HG03565 (cell line): ENCODE results near the gene SERINC3.
"Not testable (repeated sequence)": the region's sequence is repeated elsewhere in the genome, so short reads cannot be mapped to it uniquely, and the experiment has no call there.

Experiments
- ATAC-seq: cut with Tn5 transposase; IDR thresholded peaks from one replicate; pipeline ENCODE4 v1.9.1; 2021; ENCODE audit warnings: mild to moderate bottlenecking, moderate library complexity; ENCODE audit not compliant: unreplicated experiment

Gene SERINC3

DNA sequence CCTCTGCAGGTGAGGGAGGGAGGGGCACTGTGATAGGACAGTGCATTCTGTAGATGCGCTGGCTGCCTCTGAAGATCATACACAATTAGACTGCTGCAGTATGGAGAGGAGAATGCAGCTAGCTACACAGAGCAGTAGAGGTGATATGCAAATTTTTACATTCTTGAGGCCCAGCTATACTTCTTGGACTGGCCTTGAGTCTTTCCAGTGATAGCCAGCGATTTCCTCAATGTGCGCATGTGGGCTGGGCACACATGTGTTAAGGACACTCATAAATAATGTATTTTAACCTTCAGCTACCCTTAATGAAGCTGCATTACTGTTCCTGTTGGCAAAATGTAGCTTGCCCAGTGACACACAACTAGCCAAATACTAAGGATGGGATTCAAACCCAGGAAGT is 27.2 kb downstream of the SERINC3 start:
- no peak for ATAC-seq

DNA sequence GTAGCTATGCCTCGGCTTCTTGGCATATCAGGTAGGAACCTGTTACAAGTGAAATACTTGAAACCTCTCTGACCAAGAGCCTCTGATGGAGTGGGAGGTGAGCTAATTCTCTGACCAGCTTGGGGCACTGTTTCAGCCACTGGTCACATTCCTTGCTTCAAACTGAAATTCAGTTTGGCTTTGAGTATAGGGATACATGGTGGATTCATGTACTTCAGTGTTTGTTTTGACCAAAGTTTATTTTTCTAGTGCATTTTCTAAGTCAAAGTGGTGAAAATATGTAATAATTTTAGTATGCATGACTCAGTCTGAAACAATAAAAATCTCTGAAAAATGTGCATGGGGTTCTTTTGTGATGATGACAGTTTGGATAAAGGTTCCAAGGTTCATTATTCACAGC is 27.6 kb downstream of the SERINC3 start:
- ATAC-seq, result no peak

DNA sequence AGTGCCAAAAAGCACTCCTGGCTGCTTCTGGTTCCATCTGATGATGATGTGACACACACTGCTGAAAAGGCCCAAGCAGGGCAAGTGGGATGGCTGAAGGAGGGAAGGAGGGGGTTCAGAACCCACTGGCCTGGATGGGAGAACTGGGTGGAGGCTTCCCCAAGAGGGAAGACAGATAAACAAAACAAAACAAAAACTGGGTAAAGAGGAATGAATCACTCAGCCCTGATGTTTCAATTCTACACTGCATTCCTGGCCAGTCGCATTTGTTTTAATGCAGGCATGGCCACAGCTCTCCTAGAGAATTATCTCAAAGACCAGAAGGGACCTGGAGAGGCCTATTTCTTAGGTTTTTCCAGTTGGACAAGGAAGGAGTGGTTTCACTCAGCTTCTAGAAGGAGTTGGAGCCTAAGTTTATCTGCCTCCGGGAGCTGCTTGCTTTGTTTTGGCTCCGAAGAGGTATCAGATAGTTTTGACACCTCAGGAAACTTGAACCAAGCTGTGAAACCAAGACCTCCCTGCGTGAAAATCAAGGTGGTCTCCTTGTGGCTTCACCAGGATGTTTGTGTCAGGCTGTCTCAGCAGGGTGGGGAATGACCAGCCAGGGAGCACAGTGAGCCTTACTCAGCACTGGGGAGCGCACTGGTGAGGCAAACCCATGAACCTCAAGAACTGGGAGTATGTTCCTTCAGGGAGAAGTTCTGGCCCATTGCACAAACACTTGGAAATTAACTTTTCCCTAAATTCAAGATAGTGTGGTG is 30.1 kb downstream of the SERINC3 start:
- no peak for ATAC-seq

DNA sequence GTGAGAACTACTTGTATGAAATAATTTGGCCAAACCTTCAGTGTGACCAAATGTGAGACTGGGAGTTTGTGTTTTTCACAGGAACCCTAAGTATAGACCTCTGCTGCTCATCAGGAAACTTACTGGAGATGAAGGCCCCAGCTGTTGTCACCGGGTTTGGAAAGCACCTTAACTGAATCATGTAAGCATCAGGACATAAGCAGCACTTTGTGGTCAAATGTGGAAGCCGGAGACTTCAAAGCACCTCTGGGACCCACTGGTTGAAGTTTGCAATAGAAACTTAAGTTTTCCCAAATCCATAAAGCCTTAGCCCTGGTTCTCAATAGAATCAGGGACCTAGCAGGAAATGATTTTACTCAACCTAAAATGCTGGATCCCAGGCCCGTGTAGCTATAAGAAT is 31.9 kb downstream of the SERINC3 start:
- ATAC-seq, result no peak

DNA sequence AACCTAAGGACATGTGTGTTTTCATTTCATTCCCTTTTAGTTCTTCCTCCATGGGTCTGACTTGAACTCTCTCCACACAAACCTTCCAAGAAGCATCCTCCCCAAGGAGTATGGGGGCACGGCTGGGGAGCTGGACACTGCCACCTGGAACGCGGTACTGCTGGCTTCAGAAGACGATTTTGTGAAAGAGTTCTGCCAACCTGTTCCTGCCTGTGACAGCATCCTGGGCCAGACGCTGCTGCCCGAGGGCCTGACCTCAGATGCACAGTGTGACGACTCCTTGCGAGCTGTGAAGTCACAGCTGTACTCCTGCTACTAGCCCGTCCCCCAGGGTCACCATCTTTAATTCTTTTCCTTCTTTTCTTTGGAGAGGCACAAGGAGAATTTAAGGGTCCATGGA is 32.6 kb downstream of the SERINC3 start:
- ATAC-seq, result no peak

DNA sequence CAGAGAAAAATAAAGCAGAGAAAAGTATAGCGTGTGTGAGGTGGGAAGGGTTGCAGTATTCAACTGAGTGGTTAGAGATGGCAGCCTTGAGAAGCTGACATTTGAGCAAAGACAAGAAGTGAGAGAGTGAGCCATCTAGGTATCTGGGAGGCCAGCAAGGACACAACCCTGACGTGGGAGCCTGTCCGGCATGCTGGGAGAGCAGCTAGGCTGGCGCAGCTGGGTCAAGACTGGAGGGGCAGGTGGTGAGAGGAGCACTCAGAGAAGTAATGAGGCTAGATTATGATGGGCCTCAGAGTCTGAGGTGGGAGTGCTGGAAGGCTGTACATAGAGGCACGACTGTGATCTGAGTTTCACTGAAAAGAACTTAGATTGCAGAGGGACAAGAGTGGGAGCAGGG is 33.3 kb downstream of the SERINC3 start:
- no peak for ATAC-seq

DNA sequence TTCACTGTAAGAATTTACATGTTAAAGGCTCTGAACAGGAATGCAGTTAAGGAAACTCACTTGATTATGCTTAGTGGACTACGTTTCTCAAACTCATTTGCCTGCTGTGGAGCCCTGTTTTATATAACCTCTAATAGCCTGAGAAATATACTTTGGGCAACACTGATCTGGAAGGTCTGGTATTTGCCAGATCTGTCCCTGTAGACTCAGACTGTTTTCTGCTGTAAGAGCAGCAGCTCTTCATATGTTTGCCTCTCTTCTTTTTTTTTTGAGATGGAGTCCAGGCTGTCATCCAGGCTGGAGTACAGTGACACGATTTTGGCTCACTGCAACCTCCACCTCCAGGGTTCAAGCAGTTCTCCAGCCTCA is 36.1 kb downstream of the SERINC3 start:
- no peak for ATAC-seq

DNA sequence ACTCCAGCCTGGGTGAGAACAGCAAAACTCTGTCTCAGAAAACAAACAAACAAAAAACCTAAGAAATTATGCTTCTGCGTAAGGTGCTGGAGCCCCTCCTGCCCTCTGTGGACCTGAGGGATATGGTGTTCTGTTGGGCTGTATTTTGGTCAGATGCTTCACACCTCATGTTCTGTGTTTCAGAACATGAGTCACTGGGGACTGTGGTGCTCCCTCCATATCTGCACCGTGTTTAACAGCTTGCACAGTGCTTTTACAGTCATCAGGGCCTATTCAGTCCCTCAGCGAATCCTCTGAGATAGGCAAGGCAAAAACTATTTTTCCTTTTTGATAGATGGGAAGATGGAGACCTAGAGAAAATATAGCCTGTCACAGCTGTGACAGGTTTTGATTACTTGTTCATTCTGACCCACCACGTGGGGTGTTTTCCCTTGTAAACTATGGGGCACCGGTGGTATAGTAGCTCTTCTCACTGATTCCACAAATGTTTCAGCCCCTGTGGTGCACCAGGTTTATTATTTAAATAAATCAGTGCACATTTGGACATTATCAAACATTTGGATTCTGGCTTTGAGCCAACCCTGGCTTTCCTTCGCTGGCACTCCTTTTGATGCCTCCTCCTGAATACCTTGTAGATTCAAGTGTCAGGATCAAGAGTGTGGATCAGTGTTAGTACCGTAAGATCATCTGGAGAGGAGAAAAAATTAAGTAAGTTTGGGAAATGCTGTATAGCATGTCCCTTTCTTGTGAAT is 36.6 kb downstream of the SERINC3 start:
- no peak for ATAC-seq

DNA sequence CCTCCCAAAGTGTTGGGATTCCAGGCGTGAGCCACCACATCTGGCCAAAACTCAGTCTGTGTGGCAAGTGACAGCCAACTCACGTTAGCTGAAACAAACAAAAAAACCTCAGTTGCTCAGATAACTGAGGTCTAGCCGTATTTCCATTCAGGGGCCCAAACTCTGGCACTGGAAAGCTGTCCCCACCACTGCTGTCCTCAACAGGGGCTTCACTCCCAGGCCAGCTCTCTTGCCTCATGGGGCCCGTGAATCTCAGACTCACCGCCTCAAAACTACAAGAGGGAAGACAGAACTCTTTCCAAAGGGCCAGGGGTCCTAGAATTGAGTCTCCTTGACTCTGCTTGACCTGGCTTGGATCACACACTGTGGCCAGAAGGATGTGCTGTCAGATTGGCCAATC is 38.8 kb downstream of the SERINC3 start:
- ATAC-seq, result no peak

DNA sequence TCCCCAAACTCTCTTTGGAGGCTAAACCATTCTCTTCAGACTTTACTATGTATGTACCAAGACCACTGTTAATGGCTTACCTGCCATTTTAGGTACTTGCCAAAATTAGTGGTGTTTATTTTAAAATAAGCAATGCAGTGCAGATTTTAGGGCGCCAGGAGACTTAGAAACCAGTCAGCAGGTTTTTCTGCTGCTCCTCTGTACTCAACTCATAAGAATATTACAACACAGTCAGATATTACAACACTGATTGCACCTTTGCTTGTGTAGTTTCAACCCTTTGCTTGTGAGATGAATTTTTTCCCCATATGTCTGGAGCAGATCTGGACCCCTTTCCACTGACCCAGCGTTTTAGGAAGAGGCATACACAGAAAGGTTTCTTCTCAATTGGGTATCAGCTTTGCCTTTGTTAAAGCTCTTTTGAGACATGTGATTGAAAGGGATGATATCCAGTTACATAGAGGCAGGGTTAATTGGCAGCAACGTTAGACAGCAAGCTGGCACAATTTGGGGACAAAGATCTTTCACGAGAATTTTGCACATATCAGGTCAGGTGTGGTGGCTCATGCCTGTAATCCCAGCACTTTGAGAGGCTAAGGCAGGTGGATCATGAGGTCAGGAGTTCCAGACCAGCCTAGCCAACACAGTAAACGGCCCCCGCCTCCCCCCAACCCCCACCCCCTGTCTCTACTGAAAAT is 40.0 kb downstream of the SERINC3 start:
- ATAC-seq, result no peak

DNA sequence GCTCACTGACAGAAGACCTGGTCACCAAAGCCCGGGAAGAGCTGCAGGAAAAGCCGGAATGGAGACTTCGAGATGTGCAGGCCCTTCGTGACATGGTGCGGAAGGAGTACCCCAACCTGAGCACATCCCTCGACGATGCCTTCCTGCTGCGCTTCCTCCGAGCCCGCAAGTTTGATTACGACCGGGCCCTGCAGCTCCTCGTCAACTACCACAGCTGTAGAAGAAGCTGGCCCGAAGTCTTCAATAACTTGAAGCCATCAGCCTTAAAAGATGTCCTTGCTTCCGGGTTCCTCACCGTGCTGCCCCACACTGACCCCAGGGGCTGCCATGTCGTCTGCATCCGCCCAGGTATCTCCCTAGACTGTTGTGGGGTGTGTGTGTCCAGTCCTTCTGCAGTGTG is 41.8 kb downstream of the SERINC3 start:
- no peak for ATAC-seq

DNA sequence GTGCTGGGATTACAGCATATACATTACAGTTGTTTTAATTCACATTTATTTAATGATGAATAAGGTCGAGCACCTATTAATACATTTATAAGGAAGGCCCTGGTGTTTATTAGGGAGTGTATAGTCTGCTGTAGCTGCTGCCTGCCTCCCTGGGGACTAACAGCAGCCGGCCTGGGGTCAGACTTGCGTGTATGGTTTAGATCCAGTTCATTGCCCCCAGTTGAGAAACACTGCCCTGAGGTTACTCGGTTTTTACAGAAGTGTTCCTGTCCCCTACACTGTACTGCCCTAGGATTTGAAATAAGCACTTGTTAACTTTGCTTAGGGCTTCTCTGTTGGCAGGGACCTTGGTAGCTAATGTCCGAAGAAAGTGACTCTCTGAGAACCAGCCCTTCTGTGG is 42.2 kb downstream of the SERINC3 start:
- no peak for ATAC-seq

DNA sequence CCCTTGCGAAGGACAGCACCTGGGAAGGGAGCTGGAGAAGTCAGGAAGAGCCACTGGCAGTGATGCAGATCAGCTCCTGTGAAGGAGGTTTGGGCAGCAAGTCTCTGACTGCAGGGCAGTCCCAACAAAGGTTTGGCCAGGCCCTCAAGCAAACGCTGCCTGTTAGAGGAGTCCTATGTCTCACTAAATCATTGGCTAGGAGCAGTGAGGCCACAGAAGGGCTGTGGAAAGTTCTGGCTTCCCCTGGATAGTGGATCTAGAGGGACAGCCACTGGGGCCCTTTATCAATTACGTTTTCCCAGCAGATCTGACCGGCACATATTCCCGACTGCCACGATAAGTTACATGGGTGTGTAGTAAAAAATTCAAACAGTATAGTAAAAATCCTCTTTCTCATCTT is 43.7 kb downstream of the SERINC3 start:
- no peak for ATAC-seq

DNA sequence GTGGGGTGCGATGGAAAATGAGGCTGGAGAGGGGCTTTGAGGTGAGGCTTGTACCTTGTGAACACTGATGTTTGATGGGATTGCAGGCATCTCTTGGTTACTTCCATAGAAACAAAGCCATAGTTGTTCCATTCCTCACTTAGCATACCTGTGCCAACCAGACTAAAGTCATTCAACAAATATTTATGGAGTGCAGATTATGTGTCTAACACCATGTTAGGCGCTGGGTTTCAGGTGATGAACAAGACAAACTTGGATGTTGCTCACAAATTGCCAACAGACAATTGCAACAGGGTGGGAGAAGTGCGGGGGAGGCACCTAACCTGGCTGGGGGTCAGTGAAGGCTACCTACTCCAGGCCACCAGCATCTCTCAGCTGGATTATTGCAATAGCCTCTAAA is 44.7 kb downstream of the SERINC3 start:
- ATAC-seq, result no peak

DNA sequence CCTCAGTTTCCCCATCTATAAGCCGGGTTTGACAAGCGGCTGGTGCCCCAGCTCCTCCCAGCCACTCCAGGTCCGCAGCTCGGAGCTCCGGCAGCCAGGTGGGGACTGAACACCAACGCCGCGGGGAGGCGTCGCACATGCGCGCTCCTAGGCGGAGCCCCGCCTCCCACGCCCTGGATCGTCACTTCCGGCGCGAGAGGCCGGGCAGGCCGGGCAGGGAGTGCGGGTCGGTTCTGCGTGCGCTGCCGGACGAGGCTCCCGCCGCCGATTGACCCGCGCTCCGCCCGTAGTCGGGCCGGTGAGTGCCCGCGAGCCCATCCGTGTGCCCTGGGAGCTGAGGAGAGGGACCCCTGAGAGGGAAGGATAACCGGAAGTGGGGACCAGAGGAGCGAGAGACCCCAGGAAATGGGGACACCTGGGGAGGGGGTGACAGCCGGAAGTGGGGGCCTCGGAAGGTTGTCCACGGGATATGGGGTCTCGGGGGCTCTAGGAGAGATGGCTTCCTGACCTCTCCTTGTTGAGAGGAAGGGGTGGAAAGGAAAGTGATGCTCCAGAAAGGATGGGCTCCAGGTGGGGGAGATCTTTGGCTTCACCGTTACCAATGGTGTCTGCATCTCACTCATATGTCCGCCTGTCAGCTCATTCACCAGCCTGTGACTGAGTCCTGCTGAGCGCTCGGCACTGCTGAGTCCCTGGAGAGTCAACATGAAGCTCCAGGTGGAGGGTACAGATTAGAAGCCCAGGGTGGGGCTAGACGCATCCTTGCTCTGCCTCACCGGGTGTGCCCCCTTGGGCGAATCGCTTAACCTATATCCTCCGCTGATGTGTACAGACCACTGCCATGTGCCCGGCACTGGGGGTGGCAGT is 45.9 kb downstream of the SERINC3 start, which contains the start of gene TTPAL:
TSS of gene TTPAL (plus strand) at position 181 of the 867 bp plus-strand sequence. CDS start 4,126 bp downstream, outside the sequence.
- ATAC-seq, result peak; percentile 91

DNA sequence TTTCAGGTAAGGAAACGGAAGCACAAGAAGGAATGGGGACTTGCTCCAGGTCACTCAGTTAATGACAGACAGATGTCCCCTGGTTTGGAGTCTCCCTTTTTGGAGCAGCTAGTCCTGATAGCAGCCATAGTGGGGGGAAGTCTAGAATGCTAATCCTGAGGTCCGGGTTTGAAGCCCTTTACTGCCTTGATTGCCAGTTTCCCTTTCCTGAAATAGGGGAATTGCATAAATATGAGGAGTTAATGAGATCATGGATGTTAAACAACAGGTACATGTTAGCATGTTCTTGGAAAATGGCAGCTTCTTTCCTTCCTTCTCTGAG is 46.5 kb downstream of the SERINC3 start:
- no peak for ATAC-seq

DNA sequence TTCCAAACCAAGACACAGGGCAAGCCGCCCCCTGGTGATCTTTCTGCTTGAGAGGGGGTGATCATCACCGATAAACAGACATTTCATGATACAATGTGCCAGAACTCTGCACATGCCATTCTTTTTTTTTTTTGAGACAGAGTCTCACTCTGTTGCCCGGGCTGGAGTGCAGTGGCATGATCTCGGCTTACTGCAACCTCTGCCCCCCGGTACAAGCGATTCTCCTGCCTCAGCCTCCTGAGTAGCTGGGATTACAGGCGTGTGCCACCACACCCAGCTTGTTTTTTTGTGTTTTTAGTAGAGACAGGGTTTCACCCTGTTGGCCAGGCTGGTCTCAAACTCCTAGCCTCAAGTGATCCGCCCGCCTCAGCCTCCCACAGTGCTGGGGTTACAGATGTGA is 49.6 kb downstream of the SERINC3 start:
- ATAC-seq, result not testable (repeated sequence)

DNA sequence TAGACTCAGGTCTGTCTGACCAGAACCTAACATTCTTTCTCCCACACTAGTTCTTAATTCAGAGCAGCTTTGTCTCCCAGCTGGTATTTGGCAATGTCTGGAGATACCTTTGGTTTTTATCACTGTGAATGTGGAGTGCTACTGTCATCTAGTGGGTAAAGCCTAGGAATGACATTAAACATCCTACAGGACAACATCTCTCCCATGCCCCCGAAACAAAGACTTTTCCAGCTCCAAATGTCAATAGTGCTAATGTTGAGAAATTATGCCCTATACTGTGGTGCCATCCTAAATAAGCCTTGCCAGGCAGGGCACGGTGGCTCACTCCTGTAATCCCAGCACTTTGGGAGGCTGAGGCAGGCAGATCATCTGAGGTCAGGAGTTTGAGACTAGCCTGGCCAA is 50.4 kb downstream of the SERINC3 start:
- ATAC-seq, result no peak

DNA sequence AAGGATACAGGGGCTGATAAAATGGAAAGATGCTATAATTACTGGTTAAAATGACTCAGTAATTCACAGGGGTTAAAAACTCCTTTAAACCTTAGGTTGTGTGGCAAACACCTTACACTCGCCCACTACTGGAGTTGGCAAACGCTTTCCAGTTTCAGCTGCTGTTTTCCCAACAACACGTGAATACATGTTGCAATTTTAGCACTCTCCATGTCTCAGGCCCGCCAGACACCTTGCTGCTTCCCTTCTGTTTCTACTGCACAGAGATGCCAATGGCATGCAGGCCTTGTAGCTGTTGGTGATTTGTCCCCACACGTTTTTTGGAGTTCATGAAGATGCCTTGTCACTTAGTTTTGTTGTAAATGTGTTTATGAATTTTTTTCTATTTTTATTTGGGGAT is 51.5 kb downstream of the SERINC3 start:
- ATAC-seq, result no peak

DNA sequence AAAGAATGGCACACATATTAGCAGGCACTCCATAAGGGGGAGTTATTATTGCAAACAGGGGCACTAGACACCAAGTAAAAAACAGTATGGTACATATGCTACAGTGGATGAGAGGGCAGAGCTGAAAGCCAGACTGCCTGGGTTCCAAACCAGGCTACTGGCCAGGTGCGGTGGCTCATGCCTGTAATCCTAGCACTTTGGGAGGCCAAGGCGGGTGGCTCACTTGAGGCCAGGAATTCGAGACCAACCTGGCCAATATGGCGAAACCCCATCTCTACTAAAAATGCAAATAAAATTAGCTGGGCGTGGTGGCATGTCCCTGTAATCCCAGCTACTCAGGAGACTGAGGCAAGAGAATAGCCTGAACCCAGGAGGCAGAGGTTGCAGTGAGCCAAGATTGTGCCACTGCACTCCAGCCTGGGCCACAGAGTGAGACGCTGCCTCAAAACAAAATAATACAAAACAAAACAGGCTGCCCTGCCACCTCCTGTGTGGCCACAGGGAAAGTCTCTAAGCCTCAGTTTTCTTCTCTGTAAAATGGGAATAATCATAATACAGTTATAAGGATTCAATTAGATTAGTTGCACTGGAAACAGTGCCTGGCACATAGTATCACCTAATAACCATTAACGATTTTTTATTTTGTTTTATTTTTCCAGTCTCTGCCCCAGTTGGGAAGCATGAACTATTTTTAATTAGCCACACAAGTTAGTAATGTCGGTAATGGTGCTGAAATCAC is 53.7 kb downstream of the SERINC3 start:
- no peak for ATAC-seq
